Limb (tissue), 2 donors: Measurements from ENCODE around the gene FRAS1.
A peak's percentile ranks its signal among the peaks of the same experiment; 100 is the strongest.
"Not testable (repeated sequence)": the region's sequence is repeated elsewhere in the genome, so short reads cannot be mapped to it uniquely, and the experiment has no call there.

Experiments used
- DNase-seq, 2 donors: peaks; one replicate each; pipeline ENCODE4 v3.0.0-alpha.2; 2016; ENCODE audit errors: extremely low spot score in 2 of 2

FRAS1 gene

DNA sequence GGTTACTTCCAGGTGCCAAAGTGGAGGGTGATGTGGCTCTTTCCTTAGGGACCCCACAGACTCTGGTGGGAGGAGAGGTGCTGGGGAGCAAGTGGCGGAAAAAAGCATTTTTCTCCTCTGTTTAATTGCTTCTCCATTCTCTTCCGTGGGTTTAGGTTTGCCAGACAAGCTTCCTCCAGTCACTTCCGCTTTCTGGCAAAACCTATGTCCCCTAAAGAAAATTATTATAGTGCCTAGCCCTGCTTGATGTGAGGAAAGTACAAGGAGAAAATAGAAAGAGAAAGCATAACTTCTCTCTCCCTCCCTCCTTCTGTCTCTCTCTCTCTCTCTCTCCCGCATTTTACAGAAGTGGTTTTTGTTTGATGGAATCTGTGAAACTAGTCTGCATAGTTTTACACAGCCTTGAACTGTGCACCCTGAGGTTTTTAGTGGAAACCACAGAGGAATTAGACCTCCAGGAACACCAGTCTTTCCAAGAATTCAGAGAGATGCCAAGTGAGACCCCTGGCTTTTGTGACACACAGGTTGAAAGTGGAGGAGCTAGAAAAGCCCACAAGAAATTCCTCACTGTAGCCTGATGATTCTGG, 263.3 kb downstream of the FRAS1 start:
- no peak for DNase-seq

DNA sequence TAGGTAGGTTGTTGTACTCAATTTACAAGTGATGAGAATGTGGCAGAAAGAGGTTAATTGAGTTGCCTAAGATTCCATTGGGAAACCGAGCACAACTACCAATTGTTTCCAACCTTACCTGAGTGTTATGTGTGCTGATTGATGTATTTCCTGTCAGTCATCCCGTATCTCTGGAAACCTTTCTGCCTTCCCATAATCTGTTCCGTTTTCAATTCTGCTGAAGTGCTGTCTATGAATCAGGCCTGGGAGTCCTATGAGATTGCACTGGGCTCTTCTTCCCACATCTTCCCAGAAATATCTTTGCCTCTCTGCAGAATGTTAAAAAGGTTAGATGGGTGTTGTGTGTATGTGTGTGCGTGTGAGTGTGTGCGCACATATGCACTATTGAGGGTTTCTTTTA, 264.9 kb downstream of the FRAS1 start:
- no peak for DNase-seq

DNA sequence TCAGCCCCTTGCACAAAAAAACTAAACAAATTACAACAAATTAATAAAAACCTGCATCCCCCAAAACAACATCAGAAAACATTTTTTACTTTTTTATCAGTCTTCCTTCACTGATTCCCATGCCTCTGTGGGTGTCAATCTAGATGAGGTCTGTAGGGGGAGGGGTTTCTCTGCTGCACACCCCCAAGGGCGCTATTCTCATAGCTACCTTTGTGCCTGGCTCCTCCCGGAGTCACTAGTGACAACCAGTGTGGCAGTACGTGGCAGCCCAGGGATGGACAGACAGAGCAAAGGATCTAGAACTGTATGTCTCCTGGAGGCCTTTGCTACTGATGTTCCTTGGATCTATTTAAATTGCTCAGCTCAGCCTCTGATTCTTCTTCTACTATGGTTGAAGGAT, 266.3 kb downstream of the FRAS1 start:
- DNase-seq: no peak

DNA sequence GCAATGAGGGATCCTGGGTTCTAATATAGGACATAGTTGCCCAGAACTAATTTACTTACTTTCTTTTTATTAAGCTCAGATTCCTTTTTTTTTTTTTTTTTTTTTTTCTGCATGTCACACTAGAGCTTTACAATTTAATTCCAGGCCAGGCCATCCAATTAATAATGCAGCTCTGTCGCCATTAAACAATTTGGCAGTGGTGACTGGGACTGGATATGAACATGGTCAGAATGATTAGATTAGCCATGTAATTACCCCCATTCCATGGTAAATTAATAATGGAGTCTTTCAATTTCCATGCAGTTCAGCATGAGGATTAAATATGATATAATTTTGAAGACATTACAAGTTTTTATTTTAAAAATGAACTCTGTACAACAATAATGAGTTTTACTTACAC, 267.5 kb downstream of the FRAS1 start:
- no peak for DNase-seq

DNA sequence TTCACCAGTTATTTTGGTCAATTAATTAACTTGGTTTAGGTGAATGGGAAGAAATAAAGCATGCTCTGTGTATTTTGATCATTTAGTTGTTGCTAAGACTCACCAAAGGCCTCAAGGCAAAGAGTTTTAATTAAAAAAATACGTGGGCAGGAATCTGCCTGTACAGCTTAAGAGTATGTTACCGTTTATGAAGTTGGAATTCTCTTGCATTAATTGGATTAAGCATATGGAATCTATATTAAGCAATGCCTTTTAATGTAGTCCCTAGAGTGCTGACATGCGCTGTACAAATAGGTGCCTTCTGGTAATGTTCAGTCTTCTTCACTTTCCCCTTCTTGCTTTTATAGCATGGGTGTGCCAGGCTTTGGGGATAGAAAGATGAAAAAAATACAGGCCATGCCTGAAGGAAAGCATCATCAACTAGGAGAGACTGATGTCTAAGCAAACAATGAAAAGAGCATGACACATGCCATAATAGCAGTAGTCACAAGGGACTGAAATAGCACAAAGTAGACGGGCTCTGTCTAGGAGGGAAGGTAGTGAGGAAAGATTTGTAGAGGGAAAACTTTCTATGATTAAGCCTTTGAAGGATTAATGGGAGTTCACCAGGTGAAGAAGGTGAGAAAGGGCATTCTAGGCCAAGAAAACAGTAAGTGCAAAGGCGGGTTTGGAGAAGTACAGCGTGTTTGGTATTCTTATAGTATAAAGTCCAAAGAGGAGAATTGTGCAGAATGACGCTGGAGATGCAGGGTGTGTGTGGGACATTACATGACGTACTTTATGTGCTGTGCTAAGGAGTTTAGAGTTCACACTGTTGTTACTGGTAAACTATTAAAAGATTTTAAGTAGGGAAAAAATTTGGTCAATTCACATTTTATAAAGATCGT, 268.4 kb downstream of the FRAS1 start:
- no peak for DNase-seq

DNA sequence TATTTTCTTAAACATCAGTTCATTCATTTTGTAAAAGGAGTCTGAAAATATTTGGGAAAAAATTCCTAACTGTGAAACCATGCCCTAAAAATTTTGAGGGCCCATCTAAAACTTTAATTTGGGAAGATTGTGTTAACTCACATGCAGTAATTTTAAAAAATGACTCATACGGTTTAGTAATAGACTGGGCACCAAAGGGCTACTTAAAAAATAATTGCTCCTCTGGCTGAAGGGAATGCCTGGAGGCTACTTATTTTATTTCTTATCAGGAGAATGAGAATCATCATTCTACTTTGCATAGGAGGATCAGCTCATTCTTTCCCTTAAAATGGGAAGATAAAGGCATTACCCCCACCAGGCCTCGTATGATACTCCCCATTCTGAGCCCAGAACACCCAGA, 271.5 kb downstream of the FRAS1 start:
- not testable (repeated sequence) for DNase-seq

DNA sequence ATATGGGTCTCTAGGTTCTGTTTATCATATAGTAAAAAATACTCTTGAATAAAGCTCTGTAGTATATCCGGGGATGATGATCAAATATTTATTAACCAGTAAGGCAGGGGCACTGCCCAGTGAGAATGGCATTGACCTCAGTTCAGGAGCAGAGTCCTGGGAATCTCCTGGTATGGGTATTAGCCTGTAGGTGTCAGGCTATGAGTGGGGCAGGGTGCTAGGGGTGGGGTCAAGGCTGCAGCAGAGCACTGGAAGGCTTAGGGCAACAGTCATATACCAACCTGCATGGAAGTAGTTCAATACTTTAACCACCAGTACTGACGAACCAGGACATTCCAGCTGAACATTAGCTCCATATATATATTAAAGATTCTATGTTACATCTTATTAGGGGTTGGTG, 274.1 kb downstream of the FRAS1 start:
- no peak for DNase-seq

DNA sequence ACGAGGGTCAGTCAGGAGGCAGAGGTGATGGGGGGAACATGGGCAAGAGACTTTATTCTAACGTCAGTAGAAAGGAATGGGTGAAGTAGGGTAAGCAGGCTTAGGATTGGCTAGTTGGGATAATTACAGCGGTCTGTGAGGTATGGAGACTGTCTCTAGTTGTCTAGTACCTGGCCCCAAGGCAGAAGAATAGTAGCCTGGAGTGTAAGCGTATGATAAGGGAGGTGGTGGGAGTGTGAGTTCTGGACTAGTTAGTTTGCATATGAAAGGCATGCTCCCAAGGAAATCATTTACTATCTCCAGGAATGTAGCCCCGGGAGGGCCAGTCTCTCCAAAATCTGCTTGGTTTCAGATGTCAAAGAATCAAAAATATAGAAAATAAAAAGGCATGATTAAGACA, 274.8 kb downstream of the FRAS1 start:
- no peak for DNase-seq

DNA sequence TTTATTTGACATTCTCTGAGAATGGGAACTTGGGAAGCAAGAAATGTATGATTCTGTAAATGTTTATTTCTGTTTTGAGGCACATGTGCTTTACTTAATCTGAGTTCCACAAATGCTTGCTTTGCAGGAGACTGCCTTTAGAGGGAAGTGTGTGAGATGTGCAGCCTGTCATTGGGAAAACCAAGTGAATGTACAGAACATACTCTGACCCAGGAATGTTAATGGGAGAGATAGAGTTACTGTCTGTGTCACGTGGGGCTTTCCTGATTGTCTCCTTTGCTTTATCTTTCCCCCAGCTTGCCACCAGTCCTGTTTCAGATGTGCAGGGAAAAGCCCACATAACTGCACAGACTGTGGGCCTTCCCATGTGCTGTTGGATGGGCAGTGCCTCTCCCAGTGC, 275.9 kb downstream of the FRAS1 start:
- DNase-seq: no peak

DNA sequence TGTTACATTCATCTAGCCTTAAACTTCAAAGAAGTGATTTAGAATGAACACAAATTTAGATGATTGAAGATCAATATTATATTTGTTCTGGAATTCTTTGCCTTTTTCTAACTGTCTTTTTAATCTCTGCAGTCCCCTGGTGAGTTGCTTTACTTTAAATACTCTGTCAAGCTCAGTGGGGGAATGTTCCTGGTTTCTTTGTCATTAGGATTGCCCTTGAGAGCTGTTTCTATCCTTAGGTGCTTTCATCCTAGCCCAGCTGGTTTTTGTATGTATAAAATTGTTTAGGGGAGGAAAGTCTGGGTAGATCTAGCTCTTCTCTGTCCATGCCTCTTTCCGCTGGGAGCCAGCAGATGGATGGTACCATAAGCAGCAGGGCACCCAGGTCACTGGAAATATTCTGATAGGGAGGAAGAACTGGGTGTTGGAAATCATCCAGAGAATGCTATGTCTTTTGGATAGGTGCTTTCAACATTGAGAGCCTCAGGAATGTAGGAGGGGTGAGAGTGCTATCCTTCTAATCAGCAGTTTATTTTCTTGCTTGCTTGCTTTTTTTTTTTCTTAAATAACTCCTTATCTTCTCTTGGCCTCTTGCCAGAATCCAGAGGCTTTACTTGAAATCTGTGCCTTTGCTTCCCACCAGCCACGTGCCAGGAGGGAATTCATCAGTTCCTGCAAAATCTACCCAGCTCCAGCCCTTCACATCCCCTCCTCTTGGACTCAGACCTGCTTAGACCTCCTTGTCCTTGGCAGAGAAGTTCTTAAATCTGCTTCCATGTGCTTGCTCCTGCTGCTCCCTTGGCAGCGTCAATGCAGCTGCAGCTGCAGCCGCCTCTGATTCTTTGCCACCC, 279.2 kb downstream of the FRAS1 start:
- peak; percentile 10 to 35 for DNase-seq

DNA sequence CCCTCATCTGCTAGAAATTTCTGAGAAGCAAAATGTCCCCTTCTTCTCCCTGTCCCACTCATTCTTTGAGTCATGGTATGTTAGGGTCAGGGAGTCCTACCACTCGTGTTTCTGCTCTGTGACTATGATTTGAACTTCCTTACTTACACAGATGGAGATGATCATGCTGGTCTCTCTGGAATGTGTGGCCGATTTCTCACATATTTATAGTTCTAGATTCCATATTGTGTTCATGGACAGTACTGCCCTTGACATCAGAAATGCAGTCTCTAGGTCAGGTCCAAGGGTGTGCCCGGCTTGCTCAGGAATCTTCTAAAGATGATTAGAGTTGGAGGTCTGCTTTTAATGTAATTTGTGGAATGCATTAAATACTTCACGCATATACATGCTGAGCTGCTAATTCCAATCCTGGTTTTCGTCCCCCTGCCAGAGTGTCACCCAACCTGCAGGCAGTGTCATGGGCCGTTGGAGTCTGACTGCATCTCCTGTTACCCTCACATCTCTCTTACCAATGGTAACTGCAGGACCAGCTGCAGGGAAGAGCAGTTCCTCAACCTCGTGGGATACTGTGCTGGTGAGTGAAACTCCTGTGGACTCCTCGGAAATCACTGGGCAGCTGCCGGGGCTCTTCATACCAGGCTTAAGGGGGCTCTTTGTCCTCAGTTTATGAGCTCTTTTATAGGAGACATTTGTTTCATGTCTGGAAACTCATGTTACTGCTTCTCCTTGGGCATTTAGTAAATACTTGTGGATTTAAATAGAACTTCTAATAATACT, 280.3 kb downstream of the FRAS1 start:
- DNase-seq: peak in 1 of 2 donors; percentile 8

DNA sequence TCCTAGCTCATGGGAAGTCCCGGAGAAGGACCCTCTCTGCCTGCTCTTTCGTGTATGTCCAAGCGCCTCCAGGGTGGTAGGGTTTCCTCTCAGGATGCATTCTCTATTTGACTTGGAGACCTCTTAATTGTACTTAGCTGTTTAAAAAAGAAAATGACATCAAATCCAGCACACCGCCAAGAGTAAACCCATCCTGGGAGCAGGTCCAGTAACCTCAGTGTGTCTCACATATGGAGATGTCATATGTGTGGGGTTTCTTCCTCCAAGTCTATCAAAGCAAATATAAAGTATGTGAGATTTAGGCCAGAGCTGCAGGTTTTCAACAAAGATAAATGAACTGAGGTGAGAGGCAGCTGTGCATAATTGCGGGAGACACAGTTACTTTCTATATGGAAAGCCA, 285.0 kb downstream of the FRAS1 start:
- DNase-seq: no peak

DNA sequence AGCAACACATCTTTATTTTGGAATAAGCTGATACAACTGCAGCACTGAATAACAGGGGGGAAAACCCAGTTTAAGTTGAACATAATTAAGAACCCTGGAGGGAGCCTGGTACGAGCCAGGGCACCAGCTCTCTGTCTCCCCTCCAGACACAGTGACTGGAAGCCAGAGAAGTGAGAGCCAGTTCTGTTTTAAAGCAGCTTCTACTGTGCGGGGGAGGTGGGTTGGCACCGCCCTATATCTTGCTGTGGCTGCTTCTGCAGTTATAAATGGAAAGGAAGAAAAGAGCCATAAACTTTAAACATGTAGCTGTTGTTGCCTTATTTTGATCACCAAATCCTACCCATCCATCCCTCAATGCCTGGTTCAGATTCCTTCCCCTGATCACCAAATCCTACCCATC, 286.6 kb downstream of the FRAS1 start:
- no peak for DNase-seq

DNA sequence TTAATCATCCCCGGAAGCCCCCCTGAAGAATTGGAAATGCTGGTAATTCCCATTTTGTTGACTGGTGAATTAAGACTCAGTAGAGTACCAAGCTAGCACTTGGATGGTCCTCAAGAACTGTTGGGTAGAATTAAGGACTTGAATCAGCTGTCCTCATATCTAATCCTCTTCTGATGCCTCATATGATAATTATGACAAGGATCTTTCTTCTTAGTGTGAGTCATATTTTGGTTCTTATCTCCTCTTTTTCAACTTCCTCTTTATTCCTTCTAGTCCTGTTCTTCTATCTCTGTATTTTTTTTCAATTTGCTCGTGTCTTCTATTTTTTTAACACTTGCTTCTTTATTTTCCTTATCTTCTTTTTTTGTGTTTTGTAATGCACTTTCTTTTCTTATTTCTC, 288.1 kb downstream of the FRAS1 start:
- DNase-seq: no peak

DNA sequence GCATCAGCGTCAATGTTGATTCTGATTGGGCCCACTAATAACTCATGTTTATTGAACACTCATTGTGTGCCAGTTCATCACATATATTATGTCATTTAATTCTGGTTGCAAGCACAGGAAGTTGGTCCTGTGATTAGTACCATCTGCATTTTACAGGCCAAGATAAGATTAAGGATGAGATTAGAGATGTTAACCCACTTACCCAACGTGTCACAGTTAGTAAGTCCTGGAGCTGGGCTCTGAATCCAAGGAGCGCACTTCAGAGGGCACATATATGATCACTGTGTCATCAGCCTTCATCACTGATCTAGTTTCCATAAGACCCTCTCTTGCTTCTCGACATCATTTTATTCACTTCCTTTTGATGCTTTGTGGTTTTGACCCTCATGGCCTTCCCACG, 289.1 kb downstream of the FRAS1 start:
- DNase-seq: no peak

DNA sequence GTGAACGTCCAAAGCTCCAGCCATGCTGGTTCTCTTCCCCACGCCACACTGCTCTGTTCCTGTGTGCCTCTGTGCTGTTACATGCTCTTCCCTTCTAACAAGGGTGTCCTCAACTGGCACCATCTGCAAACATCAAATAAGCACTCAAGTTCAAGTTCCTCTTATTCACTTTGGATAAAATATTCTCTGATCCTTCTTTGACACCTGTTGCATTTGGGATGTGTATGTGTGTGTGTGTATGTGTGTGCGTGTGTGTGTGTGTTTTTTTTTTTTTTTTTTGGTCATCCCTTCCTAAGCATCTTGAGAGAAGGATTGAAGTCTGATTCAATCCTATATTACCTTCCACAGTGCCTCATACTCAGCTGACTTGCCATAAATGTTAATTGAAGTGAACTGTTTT, 290.4 kb downstream of the FRAS1 start:
- no peak for DNase-seq

DNA sequence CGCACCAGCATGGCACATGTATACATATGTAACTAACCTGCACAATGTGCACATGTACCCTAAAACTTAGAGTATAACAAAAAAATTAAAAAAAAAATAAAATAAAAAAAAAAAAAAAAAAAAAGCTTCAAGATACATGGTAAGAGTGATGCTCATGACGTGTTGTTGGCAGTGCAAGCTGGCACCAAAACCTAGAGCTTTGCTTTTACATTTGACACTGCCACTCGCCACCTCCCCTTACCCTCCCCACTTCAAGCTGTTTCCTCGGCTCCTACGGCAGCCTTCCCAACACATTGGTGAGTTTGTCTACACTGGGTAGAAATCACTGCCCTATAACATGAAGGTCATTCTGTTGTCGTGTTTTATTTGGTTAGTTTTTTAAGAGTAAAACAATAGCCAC, 296.8 kb downstream of the FRAS1 start:
- DNase-seq: no peak

DNA sequence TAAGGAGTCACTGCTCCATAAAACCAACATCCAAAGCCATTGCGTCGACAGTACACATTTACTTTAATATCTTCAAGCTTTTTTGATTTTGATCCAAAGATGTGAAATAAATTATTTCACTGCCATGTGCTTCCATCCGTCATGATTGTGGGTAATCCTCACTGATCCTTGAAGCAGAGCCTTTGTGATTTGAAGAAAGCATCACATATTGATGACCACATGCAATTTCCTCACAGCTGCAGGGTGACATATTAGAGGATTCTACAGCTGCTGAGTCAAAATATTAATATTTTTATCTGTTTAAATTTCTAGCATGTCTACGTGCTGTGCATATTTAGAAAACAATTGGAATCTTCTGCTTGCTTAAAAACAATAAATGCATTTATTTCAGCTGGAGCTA, 297.7 kb downstream of the FRAS1 start:
- peak in 1 of 2 donors; percentile 13 for DNase-seq

DNA sequence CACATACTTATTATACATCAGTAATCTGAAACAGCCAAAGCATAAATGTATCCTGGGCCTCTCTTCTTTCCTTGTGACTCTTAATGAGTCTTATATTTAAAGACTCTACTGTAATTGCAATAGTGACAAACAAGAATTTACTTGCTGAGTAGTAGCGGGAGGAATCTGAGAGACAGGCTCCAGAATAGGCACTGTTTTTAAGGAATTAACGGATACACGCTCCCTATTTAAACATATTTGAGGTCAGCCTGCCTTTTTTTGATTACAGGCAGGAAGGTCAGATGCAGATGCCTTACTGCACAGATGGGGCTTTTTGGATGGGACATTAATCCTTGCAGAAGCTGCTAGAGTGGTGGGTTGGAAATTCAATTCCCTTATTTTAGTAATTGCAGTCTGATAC, 298.2 kb downstream of the FRAS1 start:
- peak in 1 of 2 donors; percentile 3 for DNase-seq

DNA sequence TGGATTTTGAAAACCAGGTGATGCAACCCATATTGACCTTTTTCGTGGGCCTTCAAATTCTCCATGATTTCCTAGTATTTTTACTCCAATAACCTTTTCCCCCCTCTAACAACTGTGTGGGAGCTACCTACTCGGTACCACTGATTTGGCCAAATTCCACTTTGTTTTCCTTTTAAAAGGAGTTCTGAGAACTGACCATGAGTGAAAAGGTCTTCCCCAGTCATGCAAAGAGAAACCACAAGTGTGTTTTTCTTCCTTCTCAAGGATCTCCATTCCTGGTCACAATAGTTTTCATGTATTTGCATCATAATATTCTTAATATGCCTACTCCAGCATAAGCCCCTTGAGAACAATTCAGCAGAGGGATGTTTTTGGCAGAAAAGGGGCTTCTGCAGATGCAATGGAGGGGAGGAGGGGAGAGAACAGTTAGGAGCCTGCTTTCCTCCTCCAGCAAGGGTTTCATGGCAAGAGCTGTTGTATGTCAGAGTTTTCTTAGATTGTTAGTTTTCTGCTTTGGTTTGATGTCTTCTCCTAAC, 299.2 kb downstream of the FRAS1 start:
- no peak for DNase-seq

DNA sequence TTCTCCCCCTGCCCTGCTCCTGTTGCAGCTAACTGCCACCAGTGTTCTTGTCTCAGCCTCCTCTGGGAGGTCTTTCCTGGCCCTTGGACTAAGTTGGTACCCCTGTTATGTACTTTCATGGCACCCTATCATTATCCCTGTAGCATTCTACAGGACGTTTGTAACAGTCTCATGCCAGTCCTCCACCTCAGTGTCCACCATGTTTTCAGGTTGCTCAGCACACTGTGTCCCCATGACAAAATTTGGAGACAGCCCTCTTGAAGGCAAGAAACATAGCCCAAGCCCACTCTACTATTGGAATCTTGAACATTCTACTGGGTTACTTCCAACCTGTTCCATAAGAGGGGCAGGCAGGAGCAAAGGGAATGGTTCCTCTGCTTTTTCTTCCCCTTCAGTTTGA, 300.0 kb downstream of the FRAS1 start:
- no peak for DNase-seq
